AG04449 (cell line): ENCODE results near the gene LRRC59.
"Not testable (repeated sequence)": the region's sequence is repeated elsewhere in the genome, so short reads cannot be mapped to it uniquely, and the experiment has no call there.

Experiments
- CTCF ChIA-PET: fragments of 350-600 bp; formaldehyde crosslinking; extraction: SDS; loops from one replicate; lab custom pipeline; 2021; ENCODE audit warnings: antibody characterized with exemption; lab: Yijun Ruan, JAX
- POLR2A ChIA-PET: fragments of 400-600, 350-600 bp; formaldehyde crosslinking; extraction: SDS; loops from one replicate; lab custom pipeline; 2020; ENCODE audit warnings: antibody characterized with exemption, inconsistent platforms; lab: Yijun Ruan, JAX
- DNase-seq: peaks from one replicate; pipeline ENCODE4 v3.0.0-alpha.2; 2010; ENCODE audit warnings: low read depth, low spot score
- H3K4me3 ChIP-seq: 2 replicates; pipeline ENCODE4 v1.5.1; 2011; ENCODE audit warnings: low read depth, mild to moderate bottlenecking, control low read depth, low read length
- TF ChIP-seq, protein P1 (sequence below): IDR thresholded peaks from one replicate; pipeline ENCODE4 v1.5.1; 2011; ENCODE audit warnings: mild to moderate bottlenecking, moderate library complexity, low read length, control low read depth, inconsistent platforms; ENCODE audit not compliant: insufficient read depth; ENCODE audit errors: missing control alignments

The LRRC59 gene

DNA sequence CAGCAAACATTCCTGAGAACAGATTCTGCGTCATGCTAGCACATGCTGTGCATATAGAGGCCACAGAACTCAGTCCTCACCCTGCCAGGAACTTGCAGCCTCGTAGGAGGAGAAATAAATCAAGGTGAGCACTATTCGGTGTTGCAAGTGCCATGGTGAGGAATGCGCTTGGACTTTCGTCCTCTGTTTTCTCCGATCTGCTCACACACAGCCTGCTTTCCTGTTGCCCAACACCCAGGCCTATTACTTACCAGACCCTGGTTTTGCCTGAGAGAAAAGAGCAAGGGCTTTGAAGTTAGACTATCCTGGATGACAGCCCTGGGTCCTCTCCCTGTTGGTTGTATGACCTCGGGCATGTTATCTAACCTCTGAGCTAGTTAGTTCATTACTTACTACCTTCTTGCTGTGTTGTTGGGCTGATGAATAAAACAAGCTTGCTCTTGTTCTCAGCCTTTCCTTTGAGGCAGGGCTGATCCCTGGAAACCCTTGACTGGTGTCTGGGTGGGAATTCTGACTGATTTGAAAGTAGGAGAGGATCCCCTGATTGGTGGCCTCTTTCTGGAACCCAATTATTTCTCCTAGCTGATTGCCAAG is 31.6 kb upstream of the LRRC59 start:
- TF ChIP-seq, protein P1, sequence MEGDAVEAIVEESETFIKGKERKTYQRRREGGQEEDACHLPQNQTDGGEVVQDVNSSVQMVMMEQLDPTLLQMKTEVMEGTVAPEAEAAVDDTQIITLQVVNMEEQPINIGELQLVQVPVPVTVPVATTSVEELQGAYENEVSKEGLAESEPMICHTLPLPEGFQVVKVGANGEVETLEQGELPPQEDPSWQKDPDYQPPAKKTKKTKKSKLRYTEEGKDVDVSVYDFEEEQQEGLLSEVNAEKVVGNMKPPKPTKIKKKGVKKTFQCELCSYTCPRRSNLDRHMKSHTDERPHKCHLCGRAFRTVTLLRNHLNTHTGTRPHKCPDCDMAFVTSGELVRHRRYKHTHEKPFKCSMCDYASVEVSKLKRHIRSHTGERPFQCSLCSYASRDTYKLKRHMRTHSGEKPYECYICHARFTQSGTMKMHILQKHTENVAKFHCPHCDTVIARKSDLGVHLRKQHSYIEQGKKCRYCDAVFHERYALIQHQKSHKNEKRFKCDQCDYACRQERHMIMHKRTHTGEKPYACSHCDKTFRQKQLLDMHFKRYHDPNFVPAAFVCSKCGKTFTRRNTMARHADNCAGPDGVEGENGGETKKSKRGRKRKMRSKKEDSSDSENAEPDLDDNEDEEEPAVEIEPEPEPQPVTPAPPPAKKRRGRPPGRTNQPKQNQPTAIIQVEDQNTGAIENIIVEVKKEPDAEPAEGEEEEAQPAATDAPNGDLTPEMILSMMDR: no peak
- POLR2A ChIA-PET: no interaction called here
- no peak for DNase-seq
- no peak overlapping the region for H3K4me3 ChIP-seq
- CTCF ChIA-PET: interaction anchor here (0.9 to 4.8 kb wide), 2 partner anchors 31 to 49 kb away, joined by 3 to 35 read pairs; partner anchors contain the start of gene LRRC59

DNA sequence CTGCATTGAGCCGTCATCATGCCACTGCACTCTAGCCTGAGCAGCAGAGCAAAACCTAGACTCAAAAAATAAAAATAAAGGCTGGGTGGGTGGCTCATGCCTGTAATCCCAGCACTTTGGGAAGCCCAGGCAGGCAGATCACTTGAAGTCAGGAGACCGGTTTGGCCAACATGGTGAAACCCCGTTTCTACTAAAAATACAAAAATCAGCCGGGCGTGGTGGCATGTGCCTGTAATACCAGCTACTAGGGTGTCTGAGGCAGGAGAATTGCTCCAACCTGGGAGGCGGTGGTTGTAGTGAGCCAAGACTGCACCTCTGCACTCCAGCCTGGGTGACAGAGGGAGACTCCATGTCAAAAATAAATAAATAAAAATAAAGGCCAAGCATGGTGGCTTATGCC is 30.8 kb upstream of the LRRC59 start:
- ChIA-PET POLR2A (interaction anchor here (0.6 kb wide), 1 partner anchor 24 kb away, joined by 3 read pairs; no protein-coding TSS in a partner anchor), CTCF (interaction anchor here (4.8 kb wide), 1 partner anchor 30 kb away, joined by 35 read pairs; the partner anchor contains the start of gene LRRC59)
- H3K4me3 ChIP-seq, DNase-seq: not testable (repeated sequence)

DNA sequence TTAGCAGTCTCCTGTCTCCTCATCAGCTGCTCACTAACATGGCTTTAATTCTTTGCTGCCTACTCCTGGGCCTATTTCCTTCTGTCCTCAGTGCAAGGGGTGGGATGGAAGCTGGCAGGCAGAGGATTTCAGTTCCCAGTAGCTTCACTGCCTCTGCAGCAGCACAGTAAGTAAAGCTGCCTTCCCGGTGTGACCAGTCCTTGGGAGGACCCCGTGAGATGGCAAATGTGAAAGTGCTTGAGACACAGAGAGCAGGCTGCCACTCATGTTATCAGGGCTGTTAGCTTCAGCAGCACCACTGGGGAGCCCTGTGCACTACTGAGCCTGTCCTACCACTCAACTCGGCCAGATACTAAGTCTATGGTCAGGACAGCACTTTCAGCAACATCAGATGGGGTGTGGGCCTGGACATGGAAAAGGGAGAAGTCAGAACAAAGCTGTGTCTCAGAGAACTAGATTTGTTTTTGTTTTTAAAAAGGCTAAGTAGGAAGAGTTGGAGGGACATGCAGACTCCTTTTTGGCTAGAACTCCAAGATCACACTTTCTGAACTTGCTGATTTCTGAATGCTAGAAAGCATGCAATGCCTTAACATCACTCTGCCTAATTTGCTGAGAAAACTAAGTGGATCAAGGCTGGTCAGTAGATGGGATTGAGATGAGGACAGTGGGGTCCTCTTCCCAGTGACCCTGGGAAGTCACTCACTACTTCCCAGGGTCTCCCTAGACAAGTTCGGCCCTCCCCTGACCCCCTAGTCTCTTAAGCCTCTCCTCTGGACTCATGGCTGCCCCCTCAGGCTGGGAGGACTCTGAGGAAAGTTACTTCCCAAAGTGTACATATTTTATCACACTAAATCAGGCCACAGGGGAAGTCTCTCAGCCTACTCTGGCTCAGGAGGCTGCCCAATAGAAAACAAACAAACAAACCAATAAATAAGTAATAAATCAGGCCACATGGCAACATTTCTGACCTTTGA is 29.8 kb upstream of the LRRC59 start:
- ChIA-PET CTCF (interaction anchor here (1.0 to 4.8 kb wide), 4 partner anchors 8 to 47 kb away, joined by 3 to 35 read pairs (median 6); partner anchors contain the start of gene LRRC59), POLR2A (interaction anchor here (0.8 to 0.9 kb wide), 3 partner anchors 31 to 227 kb away, joined by 3 to 4 read pairs (median 3); no protein-coding TSS in a partner anchor)
- TF ChIP-seq, protein P1: peak; percentile 10
- peak overlapping the region; percentile 71 for H3K4me3 ChIP-seq
- no peak for DNase-seq

DNA sequence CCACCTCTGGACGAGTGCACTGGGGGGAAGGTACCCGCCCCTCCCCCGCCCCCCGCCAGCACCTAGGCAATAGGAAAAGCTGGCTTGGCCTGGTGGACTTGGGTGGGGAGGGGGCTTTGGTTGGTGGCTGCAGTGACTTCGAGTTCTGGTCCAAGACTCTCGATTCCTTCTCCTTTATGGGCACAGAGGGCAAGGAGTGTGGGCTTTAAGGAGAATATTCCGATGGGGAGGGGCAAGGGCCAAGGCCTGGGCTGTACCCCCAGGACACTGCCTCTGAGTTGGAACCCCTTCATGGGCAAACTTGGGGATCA is 29.1 kb upstream of the LRRC59 start:
- ChIA-PET POLR2A (interaction anchor here (0.8 to 0.9 kb wide), 3 partner anchors 30 to 226 kb away, joined by 3 to 4 read pairs (median 3); no protein-coding TSS in a partner anchor), CTCF (interaction anchor here (1.0 to 4.8 kb wide), 4 partner anchors 9 to 47 kb away, joined by 3 to 35 read pairs (median 6); partner anchors contain the start of gene LRRC59)
- TF ChIP-seq, protein P1: no peak
- peak overlapping the region; percentile 71 for H3K4me3 ChIP-seq
- no peak for DNase-seq

DNA sequence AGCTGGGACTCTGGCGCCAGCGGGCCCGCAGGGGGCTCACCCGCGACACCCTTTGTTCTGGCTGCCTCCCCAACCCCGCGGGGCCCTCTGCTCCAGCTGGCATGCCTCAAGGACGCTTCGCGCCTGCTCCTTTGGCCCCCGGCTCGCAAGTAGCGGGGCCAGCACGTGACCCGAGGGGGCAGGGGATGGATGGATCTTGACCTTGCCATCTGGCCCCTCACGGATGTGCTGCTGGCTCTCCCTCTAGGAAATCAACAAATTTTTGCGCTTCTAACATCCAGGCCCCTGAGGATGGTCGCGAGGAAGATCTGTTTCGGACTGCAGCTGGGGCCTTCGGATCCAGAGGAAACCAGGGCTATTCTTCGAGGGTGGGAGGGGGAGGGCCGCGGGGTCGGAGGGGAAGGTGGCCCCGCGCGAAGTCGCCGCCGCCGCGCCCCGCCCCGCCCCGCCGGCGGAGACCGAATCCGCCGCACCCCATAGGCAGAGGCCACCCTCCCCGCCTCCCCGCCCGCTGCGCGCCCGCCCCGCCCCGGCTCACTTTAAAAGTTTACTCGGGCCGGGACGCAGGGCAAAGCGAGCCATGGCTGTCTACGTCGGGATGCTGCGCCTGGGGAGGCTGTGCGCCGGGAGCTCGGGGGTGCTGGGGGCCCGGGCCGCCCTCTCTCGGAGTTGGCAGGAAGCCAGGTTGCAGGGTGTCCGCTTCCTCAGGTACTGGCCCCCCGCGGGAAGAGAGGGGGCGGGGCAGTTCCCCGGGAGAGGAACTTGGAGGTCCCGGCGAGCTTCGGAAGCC is 28.6 kb upstream of the LRRC59 start, which contains the start of gene ACSF2:
TSS of gene ACSF2 (plus strand) at position 537 of the 790 bp plus-strand sequence. CDS start at position 581, 44 bp downstream.
- no peak for DNase-seq
- peak within 1 kb of the TSS; percentile 71 for H3K4me3 ChIP-seq
- POLR2A ChIA-PET: interaction anchor here (0.9 kb wide), 1 partner anchor 226 kb away, joined by 3 read pairs; no protein-coding TSS in a partner anchor
- TF ChIP-seq, protein P1: no peak
- CTCF ChIA-PET: interaction anchor here (1.1 to 6.9 kb wide), 4 partner anchors 10 to 35 kb away, joined by 3 to 51 read pairs (median 21); partner anchors contain the start of gene LRRC59
